Fibroblast of upper back skin (primary cell): ENCODE results near the gene CAMK1D.
"Not testable (repeated sequence)": the region's sequence is repeated elsewhere in the genome, so short reads cannot be mapped to it uniquely, and the experiment has no call there.

Source experiments
- DNase-seq: peaks from one replicate; pipeline ENCODE4 v3.0.0-alpha.2; 2013

The CAMK1D gene

GRCh38 chr10:12834721-12835120 is 485.4 kb downstream of the CAMK1D start:
- DNase-seq = no peak

- peak; percentile 41 for DNase-seq
These were observed 486.4 kb downstream of the CAMK1D start for GRCh38 chr10:12835709-12836108.

GRCh38 chr10:12838366-12838765 is 489.0 kb downstream of the CAMK1D start:
- no peak for DNase-seq

GRCh38 chr10:12838995-12839927 is 489.9 kb downstream of the CAMK1D start:
- DNase-seq = no peak

- DNase-seq = peak; percentile 68
These were observed 490.7 kb downstream of the CAMK1D start for GRCh38 chr10:12839941-12840611.

- no peak for DNase-seq
These were observed 492.1 kb downstream of the CAMK1D start for GRCh38 chr10:12841426-12841825.

- no peak for DNase-seq
These were observed 492.5 kb downstream of the CAMK1D start for GRCh38 chr10:12841826-12842225.

- DNase-seq = no peak
These were observed 493.0 kb downstream of the CAMK1D start for GRCh38 chr10:12842310-12842709.

- DNase-seq = no peak
These were observed 494.1 kb downstream of the CAMK1D start for GRCh38 chr10:12843296-12843945.

GRCh38 chr10:12844811-12845483 is 495.6 kb downstream of the CAMK1D start:
- DNase-seq = peak; percentile 93

GRCh38 chr10:12846718-12847117 is 497.4 kb downstream of the CAMK1D start:
- peak; percentile 59 for DNase-seq

GRCh38 chr10:12847361-12847975 is 498.1 kb downstream of the CAMK1D start:
- DNase-seq = no peak

GRCh38 chr10:12848439-12849173 is 499.3 kb downstream of the CAMK1D start:
- no peak for DNase-seq

- DNase-seq = peak; percentile 27
These were observed 500.2 kb downstream of the CAMK1D start for GRCh38 chr10:12849319-12850181.

- peak; percentile 86 for DNase-seq
These were observed 503.3 kb downstream of the CAMK1D start for GRCh38 chr10:12852687-12853086.

- DNase-seq = no peak
These were observed 505.6 kb downstream of the CAMK1D start for GRCh38 chr10:12854988-12855387.

GRCh38 chr10:12862459-12862858 is 513.1 kb downstream of the CAMK1D start:
- DNase-seq = no peak

- not testable (repeated sequence) for DNase-seq
These were observed 516.2 kb downstream of the CAMK1D start for GRCh38 chr10:12865515-12865914.

- DNase-seq = no peak
These were observed 518.9 kb downstream of the CAMK1D start for GRCh38 chr10:12868229-12868628.

- no peak for DNase-seq
These were observed 520.1 kb downstream of the CAMK1D start for GRCh38 chr10:12869427-12869826.

GRCh38 chr10:12872577-12872976 is 523.2 kb downstream of the CAMK1D start:
- DNase-seq = no peak
